Stimulated activated CD4-positive, alpha-beta T cell treated with anti-CD3 and anti-CD28 coated beads, Interleukin-1b, Interleukin-23, amount 100 ng/mL, for 1 hour (primary cell): ENCODE measurements around the gene SNX25.
"Not testable (repeated sequence)": the region's sequence is repeated elsewhere in the genome, so short reads cannot be mapped to it uniquely, and the experiment has no call there.

ENCODE experiments used
- DNase-seq, 2 donors: peaks; one replicate each; pipeline ENCODE4 v3.0.0-alpha.2; 2020; ENCODE audit warnings: low read depth in 2 of 2

The SNX25 gene

DNA sequence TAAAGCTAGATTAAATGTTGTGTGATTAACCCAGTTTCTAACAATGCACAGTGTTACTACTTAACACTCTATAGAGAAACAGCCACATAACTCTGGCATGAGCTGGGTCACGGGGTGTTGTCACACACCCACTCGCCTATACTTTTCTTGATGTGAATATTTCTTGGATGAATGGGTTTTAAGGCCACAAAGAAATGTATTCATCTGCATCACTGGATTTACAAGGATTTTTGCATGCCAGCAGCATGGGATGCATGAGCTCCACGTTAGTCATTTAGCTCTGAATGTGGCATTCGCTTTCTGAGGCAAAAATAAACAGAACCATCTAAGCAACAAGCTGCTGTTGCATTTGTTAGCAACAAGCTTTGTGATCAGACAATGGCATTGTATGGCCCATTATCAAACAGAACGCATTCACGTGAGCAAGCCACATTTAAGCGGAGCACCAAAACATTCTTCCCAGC is 96.6 kb downstream of the SNX25 start:
- DNase-seq: no peak

DNA sequence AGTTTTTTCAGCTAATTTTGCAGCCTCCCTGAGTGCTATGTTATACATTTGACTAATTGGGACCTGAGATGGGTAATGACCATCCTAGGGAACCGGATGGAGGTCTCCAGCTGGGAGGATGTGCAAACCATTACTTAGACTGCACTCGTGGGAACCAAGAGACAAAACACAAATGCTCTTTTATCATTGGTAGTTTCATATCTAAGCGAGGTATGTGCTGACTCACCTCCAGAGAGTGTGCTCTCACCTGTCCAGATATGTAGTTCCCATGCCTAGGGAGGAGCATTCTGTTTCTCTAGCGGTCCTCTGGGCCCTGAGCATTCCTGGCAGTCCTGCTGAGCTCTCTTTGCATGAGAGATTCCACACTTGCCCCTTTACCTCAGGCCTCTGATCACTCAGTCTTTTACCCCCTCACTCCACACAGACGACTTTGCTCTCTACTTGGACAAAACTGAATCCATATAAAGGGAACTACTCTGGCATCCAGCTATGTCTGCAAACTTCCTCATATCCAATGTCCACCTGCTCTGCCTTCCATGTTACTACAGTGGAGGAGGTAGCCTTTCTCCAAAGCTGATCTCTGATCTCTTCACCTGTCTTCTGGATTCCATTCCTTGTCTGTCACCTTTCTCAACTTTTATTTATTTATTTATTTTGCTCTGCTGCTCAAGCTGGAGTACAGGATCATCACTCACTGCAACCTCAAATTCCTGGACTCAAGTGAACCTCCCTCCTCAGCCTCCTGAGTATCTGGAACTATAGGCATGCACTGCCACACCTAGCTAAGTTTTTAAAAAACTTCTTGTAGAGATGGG is 97.9 kb downstream of the SNX25 start:
- no peak for DNase-seq

DNA sequence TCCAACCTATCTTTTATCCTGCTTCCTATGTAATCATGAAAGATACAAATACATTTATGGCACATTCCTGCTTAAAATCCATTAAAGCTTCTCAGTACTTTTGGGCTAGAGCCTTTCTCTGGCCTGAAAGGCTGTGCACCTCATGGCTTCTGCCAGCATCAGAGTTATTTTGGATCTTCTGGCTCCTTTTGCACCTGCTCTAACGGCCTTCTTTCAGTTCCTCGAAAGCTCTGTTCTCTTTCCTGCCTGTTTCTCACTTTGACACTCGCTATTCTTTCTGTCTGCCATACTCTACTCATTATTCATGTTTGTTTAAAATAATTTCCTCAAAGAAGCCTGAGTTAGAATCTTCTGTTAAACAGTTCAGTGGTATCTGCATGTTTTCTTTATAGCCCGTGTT is 100.4 kb downstream of the SNX25 start:
- no peak for DNase-seq

DNA sequence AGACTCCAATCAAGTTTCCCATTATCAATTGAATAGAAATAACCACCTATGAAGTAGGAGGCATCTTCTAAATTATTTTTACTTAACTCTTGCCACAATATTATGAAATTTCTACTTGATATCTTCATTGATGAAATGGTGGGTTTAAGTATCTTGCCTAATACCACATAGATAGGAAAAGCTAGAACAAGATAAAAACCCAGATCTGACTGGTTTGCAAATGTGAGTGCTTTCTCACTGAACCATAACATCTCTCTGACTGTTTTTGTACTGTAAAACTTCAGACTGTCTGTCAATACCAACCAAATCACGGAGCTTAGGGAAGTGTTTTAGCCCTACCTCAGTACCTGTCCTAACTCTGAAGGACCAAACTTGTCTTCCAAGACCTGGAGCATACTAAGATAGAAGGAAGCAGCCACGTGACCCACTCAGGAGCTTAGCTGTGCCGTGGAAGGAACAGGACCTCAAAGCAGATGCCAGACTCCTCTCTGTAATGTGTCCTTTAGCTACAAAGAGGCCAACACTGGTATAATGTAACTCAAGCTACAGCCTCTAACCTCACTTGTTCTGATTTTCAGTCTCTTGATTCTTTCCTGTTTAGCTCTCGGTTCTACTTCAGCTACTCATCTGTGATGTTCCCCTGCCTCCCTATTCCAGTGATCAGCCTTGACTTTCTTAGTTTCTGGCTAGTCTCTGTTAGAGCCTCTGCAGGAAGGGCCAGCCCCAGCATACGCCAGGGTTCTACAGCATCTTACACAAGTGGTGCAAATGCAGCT is 101.9 kb downstream of the SNX25 start:
- DNase-seq: no peak

DNA sequence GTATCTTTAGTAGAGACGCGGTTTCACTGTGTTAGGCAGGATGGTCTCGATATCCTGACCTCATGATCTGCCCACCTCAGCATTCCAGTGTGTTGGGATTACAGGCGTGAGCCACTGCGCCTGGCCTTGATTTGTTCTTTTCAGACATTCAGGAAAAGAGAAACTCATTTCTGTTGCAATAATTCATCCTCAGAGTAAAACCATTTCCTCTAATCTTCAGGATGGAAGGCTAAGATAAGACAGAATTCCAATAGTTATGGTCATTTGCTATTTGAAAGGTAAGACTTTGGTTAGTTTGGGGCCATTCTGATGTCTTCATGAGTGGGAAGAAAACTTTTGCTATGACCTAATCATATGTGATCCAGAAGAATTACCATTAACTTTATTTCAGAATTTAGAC is 103.3 kb downstream of the SNX25 start:
- DNase-seq: no peak

DNA sequence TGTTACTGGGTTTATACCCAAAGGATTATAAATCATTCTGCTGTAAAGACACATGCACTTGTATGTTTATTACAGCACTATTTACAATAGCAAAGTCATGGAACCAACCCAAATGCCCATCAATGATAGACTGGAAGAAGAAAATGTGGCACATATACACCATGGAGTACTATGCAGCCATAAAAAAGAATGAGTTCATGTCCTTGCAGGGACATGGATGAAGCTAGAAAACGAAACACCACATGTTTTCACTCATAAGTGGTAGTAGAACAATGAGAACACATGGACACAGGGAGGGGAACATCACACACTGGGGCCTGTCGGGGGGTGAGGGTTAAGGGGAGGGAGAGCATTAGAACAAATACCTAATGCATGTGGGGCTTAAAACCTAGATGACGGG is 108.1 kb downstream of the SNX25 start:
- DNase-seq: not testable (repeated sequence)

DNA sequence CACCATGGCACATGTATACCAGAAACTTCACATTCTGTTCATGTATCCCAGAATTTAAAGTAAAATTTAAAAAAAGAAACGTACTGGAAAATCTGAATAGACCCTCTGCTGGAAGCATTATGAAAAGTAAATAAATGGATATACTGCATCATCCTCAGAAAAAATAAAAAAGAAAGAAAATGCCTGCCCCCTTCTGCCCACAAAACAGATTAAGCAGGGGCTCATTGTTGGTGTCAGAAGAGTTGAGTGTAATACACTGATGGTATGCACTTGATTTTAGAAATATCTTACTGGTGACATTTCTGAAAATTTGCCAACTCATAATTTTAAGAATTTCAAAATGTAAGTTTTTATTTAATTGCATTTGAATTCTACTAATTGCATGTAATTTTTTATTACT is 108.5 kb downstream of the SNX25 start:
- no peak for DNase-seq

DNA sequence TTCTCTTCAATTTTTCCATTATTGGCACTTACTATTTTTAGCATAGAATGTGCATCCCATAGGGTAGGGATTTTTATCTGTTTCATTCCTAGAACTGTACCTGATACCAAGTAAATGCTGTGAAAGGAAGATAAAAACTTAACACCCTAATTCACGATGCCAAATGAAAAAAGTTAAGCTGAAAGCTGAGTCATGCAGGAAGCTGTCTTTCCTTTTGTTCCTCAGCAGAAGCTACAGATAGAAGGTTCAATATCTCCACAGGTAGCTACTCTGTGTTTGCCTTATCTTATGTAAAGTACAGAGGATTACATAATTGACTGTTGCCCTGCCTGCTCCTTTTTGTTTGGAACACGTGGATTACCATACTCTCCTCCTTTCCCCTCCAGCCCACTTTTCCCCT is 109.3 kb downstream of the SNX25 start:
- no peak for DNase-seq

DNA sequence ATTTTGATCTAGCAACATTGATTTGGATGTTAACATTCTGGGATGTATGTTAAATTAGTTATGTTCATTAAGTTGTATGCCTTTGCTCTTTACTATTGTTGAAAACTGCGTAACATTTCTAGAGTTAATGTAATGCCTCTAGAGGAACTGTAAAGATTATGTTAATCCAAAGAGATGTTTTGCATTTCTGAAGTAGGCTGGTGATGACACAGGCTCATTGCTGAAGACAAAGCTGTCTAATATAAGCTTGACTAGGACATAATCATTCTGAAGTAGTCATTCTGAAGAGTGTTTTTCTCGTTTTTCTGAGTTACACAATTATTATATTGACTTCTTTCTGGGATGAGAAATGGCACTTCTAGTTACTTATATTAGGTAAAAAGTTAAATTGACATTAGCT is 113.4 kb downstream of the SNX25 start:
- DNase-seq: no peak

DNA sequence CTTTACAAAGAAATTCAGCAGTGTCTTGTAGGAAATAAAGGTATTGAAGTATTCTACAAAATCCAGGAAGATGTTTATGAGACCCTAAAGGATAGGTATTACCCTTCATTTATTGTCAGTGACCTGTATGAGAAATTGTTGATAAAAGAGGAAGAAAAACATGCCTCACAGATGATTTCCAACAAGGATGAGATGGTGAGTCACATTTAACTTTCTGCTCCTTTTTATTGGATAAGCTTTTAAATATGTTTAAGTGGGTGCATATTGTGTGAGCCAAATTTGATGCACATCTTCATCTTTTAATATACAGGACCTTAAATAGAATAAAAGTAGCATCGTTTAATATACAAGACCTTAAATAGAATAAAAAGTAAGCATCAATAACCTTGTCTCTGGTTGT is 114.2 kb downstream of the SNX25 start:
- DNase-seq: no peak

DNA sequence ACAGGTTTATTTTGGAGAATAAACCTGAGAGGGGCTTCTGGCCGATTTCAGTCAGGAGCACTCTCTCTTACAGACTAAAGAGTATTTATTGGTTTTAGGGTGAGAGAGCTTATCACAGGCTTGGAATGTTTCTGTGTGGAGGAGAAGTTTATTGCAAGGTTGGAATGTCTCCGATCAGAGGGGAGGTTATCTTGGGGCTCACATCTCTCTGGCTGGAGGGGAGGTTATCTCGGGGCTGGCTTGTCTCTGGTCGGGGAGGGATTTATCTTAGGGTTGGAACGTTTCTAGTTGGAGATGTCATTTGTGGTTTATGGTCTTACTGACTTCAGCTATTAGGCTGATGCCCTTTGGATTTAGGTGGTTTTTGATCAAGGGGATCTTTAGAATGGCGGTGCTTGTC is 115.0 kb downstream of the SNX25 start:
- not testable (repeated sequence) for DNase-seq

DNA sequence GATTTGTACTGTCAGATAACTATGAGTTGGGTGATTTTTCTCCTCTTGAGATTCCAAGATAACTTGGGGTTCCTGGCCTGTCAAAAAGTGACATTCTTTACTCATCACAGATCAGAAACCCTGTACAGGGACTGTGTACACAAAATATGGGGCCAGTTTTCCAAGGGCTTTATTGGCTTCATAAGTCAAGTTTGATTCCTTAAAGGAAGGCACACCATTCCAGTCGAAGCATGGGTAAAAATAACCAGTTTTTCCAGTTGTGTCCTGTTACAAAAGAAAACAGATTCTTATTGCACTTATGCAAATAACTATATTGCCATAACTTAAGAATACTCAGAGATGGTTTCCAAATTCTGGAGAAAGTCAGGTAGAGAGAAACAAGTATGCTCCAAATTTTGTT is 116.3 kb downstream of the SNX25 start:
- not testable (repeated sequence) for DNase-seq

DNA sequence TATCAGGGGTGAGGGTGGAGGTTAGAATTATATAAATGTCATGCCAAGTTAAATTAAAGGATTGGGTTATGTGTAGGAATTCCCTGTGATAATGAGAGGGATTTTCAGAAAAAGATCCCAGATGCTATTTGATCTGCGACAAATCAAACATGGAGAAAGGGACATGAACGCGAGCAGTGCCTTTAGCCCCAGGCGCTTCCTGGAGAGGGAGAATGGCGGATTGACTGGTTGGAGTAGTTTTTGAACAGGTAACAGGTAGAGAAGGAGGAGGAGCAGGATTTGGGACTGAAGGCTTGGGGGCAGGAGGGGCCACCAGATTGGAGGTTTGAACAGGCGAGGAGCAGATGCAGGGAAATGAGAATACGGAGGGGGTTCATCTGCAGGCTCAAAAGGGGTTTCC is 119.2 kb downstream of the SNX25 start:
- no peak for DNase-seq

DNA sequence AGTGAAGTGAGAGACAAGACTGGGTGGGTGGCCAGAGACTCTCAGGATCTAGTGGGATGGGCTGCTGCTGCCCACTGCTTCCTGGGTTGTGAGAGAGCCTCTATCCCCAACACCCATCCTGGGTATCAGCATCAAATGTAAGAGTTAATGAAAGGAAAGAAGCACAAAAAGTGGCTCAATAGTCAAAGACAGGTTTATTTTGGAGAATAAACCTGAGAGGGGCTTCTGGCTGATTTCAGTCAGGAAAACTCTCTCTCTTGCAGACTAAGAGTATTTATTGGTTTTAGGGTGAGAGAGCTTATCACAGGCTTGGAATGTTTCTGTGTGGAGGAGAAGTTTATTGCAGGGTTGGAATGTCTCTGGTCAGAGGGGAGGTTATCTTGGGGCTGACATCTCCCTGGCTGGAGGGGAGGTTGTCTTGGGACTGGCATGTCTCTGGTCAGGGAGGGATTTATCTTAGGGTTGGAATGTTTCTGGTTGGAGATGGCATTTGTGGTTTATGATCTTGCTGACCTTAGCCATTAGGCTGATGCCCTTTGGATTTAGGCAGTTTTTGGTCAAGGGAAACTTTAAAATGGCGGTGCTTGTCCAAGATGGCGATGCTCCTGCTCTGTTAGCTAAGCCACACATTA is 120.6 kb downstream of the SNX25 start:
- DNase-seq: not testable (repeated sequence)

DNA sequence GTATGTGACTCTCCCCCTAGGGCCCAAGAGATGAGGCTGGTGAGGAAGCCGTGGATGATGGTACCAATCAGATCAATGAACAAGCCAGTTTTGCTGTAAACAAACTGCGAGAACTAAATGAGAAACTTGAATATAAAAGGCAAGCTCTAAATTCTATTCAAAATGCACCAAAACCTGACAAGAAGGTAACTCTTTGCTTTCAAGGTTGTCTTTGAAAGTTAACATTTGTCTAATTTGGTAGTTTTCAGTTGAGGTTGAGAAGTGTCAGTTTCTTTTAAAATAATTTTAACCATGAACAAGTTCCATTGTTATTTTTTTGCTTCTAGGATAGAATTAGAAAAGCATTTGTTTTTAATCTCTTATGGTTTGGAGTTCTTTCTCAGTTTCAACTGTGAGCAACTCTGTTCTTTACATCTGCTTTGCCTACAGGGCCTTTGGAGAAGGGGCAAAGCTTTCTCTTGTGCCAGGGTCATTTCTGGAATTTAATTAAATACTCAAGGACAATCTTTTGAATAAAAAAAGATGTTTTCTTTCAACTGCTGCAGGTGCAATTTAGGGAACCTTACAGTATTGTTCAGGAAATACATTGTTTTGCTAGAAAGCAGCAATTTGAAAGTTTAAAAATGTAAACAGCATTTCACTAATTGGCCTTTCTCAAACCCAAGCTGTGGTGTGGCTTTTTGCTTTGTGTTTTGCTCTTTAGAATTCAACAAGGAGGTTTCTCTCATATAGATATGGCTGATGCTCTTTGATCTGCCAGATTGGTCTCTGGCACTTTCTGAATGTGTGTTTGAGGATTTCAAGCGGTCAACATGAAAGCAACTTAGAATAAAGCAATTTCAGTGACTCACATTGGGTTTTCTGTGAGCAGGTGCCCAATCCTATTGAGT is 123.4 kb downstream of the SNX25 start:
- no peak for DNase-seq

DNA sequence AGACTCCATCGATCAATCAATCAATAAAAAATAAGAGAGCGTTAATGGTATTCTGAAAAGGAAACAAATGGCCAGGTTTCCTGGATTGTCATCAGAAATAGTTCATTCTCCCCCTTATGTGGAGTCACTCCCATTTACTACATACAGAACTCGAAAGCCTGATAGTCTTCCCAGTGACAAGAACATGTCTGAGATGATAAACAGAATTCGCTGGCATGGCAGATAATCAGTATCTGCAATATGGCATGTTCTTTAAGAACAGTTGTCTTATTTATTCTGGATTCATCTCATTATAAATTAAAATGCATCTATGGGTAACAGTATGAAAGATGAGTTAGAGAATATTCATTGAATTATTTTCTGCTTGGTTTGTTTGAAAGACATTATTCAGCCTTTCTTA is 124.9 kb downstream of the SNX25 start:
- DNase-seq: no peak

DNA sequence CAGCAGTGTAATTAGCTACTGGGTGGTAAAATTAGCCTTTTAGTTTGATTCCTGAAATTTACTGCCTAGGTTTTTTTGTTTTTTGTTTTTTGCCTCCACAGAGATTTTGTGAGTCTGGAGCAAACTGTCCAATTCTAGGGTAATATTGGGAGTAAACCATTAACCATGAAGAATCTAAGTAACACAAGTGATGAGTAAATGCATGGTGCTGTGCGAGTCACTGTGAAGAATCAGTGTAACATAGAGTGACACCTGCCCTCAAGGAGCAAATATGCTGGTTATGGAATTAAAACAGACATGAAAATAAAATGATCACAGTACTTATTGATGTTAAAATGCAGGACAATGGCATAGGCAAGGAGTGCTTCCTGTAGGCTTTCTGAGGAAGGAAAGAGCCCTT is 126.2 kb downstream of the SNX25 start:
- no peak for DNase-seq

DNA sequence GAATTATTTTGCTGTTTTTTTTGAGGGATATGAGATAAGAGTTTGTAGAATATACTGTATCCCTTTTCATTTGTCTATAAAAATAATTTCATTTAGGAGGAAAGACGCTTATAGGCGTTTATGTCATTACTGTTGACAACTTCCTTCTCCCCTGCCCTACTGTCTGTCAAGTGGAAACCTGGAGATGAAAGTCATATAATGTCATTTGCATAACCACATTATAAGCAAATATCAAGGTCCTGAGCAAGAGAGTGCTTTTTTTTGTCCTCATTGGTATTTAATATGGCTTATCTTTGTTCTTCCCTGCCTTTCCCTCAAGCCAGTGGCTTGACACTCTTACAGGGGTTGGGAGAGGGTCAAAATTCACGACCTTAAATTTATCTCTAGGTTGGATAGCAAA is 130.5 kb downstream of the SNX25 start:
- DNase-seq: no peak

DNA sequence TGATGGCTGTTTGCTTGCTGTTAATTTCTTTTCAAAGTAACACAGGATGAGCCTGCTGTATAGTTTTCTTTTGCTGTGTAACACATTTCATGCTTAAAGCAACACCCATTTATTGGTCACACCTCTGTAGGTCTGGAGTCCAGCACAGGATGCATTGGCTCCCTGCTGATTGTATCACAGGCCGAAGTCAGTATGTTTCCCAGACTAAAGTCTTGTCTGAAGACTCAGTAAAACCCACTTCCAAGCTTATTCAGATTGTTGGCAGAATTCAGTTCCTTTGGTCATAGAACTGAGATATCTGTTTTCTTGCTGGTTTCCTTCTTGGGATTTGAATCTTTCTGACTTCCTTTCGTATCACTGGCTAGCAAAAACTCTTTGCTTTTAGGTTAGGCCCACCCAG is 132.0 kb downstream of the SNX25 start:
- no peak for DNase-seq

DNA sequence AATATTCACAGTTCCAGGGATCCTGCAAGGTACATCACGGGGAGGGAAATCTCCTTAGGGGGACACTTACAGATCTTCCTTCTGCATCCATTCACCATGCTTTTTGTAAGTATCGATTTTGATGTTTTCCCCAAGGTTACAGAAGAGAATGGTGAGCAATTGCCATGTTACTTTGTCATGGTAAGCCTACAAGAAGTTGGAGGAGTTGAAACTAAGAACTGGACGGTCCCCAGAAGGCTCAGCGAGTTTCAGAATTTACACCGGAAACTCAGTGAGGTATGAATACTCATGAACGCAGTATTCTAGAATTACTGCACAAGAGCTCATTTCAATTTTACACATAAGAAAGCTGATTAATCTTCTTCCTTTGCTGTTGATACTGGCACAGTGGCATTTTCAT is 132.4 kb downstream of the SNX25 start:
- no peak for DNase-seq

DNA sequence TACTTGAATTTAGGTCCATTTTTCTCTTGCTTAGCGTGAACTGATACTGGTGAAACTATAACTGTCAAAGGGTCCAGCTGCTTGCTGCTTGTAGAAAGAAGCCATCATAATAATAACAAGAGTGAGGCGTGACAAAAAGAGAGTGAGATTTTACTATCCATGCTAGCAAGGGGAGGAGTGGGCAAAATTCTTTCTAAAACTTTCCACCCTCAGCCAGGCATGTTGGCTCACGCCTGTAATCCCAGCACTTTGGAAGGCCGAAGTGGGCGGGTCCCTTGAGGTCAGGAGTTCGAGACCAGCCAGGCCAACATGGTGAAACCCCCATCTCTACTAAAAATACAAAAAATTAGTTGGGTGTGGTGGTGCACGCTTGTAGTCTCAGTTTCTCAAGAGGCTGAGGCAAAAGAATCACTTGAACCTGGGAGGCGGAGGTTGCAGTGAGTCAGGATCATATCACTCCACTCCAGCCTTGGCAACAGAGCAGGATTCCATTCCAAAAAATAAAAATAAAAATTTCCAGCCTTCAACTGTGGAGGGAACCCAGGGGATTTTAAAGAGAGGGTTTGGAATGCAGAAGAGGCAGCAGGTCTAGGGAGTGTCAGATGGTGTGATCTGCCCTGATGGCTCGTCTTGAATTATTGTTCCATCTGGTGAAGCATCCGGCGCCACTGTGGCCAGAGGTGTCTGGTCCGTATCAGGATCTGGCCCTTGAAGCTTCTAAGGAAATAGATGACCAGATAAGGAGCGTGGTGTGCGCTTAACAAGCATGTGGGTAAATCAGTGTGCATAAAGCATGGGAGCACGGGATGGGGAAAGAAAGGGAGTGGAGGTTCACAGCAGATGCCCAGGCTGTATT is 134.6 kb downstream of the SNX25 start:
- no peak for DNase-seq
